HEK293 (cell line): ENCODE measurements around the gene CPN2.

Experiments used
- RBAK ChIP-seq: fragments of 450-650 bp; formaldehyde crosslinking; IDR thresholded peaks from 2 replicates; pipeline ENCODE4 v1.5.1; 2016; ENCODE audit warnings: missing biosample characterization, missing genetic modification characterization
- SCRT1 ChIP-seq: fragments of 450-650 bp; formaldehyde crosslinking; IDR thresholded peaks from 2 replicates; pipeline ENCODE4 v1.5.1; 2016; ENCODE audit warnings: missing biosample characterization, missing genetic modification characterization, borderline replicate concordance
- YY2 ChIP-seq: fragments of 450-650 bp; formaldehyde crosslinking; IDR thresholded peaks from 2 replicates; pipeline ENCODE4 v1.5.1; 2016; ENCODE audit warnings: missing biosample characterization, missing genetic modification characterization
- ZBTB8A ChIP-seq: fragments of 450-650 bp; formaldehyde crosslinking; IDR thresholded peaks from 2 replicates; pipeline ENCODE4 v1.5.1; 2016; ENCODE audit warnings: missing biosample characterization, missing genetic modification characterization
- ZNF133 ChIP-seq: fragments of 450-650 bp; formaldehyde crosslinking; IDR thresholded peaks from 2 replicates; pipeline ENCODE4 v1.5.1; 2016; ENCODE audit warnings: missing biosample characterization, missing genetic modification characterization
- ZNF146 ChIP-seq: fragments of 450-650 bp; formaldehyde crosslinking; IDR thresholded peaks from 2 replicates; pipeline ENCODE4 v1.5.1; 2016; ENCODE audit warnings: missing biosample characterization, missing genetic modification characterization
- ZNF350 ChIP-seq: fragments of 450-650 bp; formaldehyde crosslinking; IDR thresholded peaks from 2 replicates; pipeline ENCODE4 v1.5.0; 2017; ENCODE audit warnings: missing biosample characterization, mild to moderate bottlenecking, missing genetic modification characterization
- TF ChIP-seq, protein P1 (sequence below): fragments of 450-650 bp; formaldehyde crosslinking; IDR thresholded peaks from 2 replicates; pipeline ENCODE4 v1.5.1; 2016; ENCODE audit warnings: missing biosample characterization, missing genetic modification characterization
- TF ChIP-seq, protein P2 (sequence below): fragments of 450-650 bp; formaldehyde crosslinking; optimal IDR thresholded peaks from 2 replicates; pipeline ENCODE3; 2016; ENCODE audit warnings: missing biosample characterization, mild to moderate bottlenecking, missing genetic modification characterization
- TF ChIP-seq, protein P3 (sequence below): fragments of 450-650 bp; formaldehyde crosslinking; IDR thresholded peaks from 2 replicates; pipeline ENCODE4 v1.5.1; 2016; ENCODE audit warnings: missing biosample characterization, missing genetic modification characterization
- TF ChIP-seq, protein P4 (sequence below): fragments of 450-650 bp; formaldehyde crosslinking; IDR thresholded peaks from 2 replicates; pipeline ENCODE4 v1.5.1; 2016; ENCODE audit warnings: missing biosample characterization, missing genetic modification characterization
- TF ChIP-seq, protein P5 (sequence below): fragments of 450-650 bp; formaldehyde crosslinking; IDR thresholded peaks from 2 replicates; pipeline ENCODE4 v1.5.1; 2016; ENCODE audit warnings: missing biosample characterization, missing genetic modification characterization

DNA sequence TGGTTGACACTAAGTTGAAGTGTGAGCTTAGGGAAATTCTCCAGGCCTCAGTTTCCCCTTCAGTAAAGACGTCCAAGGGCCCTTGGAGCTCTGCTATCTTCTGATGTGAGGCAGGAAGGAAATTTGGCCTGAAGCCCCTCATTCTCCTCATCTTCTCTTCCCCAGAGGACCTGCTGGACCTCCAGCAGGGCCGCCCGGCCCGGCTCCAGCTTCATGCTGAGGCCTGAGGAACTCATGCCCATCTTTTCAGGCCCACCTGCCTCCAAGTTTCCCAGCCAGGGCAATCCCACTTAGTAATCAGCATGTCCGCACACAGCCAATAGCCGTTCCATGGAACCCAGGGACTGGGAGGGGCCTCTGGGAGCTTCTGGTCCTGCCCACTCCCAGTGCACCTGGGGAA lies 14.4 kb upstream of the CPN2 start:
- TF ChIP-seq ZNF350 (tag by site-specific recombination) = no peak
- TF ChIP-seq, protein P1, sequence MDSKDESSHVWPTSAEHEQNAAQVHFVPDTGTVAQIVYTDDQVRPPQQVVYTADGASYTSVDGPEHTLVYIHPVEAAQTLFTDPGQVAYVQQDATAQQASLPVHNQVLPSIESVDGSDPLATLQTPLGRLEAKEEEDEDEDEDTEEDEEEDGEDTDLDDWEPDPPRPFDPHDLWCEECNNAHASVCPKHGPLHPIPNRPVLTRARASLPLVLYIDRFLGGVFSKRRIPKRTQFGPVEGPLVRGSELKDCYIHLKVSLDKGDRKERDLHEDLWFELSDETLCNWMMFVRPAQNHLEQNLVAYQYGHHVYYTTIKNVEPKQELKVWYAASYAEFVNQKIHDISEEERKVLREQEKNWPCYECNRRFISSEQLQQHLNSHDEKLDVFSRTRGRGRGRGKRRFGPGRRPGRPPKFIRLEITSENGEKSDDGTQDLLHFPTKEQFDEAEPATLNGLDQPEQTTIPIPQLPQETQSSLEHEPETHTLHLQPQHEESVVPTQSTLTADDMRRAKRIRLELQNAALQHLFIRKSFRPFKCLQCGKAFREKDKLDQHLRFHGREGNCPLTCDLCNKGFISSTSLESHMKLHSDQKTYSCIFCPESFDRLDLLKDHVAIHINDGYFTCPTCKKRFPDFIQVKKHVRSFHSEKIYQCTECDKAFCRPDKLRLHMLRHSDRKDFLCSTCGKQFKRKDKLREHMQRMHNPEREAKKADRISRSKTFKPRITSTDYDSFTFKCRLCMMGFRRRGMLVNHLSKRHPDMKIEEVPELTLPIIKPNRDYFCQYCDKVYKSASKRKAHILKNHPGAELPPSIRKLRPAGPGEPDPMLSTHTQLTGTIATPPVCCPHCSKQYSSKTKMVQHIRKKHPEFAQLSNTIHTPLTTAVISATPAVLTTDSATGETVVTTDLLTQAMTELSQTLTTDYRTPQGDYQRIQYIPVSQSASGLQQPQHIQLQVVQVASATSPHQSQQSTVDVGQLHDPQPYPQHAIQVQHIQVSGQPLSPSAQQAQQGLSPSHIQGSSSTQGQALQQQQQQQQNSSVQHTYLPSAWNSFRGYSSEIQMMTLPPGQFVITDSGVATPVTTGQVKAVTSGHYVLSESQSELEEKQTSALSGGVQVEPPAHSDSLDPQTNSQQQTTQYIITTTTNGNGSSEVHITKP = no peak
- TF ChIP-seq, protein P2, sequence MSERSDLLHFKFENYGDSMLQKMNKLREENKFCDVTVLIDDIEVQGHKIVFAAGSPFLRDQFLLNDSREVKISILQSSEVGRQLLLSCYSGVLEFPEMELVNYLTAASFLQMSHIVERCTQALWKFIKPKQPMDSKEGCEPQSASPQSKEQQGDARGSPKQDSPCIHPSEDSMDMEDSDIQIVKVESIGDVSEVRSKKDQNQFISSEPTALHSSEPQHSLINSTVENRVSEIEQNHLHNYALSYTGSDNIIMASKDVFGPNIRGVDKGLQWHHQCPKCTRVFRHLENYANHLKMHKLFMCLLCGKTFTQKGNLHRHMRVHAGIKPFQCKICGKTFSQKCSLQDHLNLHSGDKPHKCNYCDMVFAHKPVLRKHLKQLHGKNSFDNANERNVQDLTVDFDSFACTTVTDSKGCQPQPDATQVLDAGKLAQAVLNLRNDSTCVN (tag by site-specific recombination) = no peak
- no peak for TF ChIP-seq ZNF133 (tag by site-specific recombination)
- TF ChIP-seq ZNF146 (tag by site-specific recombination) = no peak
- TF ChIP-seq, protein P3, sequence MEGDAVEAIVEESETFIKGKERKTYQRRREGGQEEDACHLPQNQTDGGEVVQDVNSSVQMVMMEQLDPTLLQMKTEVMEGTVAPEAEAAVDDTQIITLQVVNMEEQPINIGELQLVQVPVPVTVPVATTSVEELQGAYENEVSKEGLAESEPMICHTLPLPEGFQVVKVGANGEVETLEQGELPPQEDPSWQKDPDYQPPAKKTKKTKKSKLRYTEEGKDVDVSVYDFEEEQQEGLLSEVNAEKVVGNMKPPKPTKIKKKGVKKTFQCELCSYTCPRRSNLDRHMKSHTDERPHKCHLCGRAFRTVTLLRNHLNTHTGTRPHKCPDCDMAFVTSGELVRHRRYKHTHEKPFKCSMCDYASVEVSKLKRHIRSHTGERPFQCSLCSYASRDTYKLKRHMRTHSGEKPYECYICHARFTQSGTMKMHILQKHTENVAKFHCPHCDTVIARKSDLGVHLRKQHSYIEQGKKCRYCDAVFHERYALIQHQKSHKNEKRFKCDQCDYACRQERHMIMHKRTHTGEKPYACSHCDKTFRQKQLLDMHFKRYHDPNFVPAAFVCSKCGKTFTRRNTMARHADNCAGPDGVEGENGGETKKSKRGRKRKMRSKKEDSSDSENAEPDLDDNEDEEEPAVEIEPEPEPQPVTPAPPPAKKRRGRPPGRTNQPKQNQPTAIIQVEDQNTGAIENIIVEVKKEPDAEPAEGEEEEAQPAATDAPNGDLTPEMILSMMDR (tag by site-specific recombination) = no peak
- no peak for TF ChIP-seq RBAK (tag by site-specific recombination)
- no peak for TF ChIP-seq SCRT1 (tag by site-specific recombination)
- no peak for TF ChIP-seq ZBTB8A
- no peak for TF ChIP-seq YY2 (tag by site-specific recombination)
- TF ChIP-seq, protein P4, sequence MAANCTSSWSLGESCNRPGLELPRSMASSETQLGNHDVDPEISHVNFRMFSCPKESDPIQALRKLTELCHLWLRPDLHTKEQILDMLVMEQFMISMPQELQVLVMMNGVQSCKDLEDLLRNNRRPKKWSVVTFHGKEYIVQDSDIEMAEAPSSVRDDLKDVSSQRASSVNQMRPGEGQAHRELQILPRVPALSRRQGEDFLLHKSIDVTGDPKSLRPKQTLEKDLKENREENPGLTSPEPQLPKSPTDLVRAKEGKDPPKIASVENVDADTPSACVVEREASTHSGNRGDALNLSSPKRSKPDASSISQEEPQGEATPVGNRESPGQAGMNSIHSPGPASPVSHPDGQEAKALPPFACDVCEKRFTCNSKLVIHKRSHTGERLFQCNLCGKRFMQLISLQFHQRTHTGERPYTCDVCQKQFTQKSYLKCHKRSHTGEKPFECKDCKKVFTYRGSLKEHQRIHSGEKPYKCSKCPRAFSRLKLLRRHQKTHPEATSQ (tag by site-specific recombination) = no peak
- TF ChIP-seq, protein P5, sequence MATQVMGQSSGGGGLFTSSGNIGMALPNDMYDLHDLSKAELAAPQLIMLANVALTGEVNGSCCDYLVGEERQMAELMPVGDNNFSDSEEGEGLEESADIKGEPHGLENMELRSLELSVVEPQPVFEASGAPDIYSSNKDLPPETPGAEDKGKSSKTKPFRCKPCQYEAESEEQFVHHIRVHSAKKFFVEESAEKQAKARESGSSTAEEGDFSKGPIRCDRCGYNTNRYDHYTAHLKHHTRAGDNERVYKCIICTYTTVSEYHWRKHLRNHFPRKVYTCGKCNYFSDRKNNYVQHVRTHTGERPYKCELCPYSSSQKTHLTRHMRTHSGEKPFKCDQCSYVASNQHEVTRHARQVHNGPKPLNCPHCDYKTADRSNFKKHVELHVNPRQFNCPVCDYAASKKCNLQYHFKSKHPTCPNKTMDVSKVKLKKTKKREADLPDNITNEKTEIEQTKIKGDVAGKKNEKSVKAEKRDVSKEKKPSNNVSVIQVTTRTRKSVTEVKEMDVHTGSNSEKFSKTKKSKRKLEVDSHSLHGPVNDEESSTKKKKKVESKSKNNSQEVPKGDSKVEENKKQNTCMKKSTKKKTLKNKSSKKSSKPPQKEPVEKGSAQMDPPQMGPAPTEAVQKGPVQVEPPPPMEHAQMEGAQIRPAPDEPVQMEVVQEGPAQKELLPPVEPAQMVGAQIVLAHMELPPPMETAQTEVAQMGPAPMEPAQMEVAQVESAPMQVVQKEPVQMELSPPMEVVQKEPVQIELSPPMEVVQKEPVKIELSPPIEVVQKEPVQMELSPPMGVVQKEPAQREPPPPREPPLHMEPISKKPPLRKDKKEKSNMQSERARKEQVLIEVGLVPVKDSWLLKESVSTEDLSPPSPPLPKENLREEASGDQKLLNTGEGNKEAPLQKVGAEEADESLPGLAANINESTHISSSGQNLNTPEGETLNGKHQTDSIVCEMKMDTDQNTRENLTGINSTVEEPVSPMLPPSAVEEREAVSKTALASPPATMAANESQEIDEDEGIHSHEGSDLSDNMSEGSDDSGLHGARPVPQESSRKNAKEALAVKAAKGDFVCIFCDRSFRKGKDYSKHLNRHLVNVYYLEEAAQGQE (tag by site-specific recombination) = no peak
